ENCODE data around the gene CNTNAP2. TPM values are rescaled to one million over a fixed set of nuclear protein-coding genes. Genes with fewer than 3 reads are reported as not detected.

Gene CNTNAP2
- total and polyA plus RNA-seq, 9 of the 15 experiments (the other 6 are each of a cell fraction or from before 2014, with no cell fraction given) = 0.04 to 0.62 (median 0.09) TPM; not detected in 4

DNA sequence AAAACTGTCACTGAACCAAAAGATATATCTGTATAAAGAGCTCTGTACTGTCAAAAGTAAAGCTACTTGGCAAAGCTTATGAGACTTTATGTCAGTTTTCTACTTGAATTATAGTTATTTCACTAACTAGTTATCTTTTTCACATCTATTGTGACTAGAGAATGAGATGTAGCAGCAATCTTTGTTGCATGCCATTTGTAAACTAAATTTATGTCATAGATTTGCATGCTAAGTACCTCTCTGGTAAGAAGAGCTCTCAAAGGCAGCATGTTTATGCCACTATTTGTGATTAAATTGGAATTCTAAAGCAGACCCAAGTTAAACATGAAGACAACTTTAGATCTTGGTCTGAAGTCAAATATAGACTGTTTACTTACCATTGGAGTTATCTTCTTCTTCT lies 300.6 kb downstream of the CNTNAP2 start:
- H3K27ac ChIP-seq (ENCODE audit: extremely low read depth, low read depth, low read length) = no peak overlapping the region
- BruUV-seq (replicated peaks) = no TSS peak
- H3K9me1 ChIP-seq (ENCODE audit: control insufficient read depth, insufficient read depth, low read length) = no peaks in the 10 kb centered on the region
- FAIRE-seq (no peak), DNase-seq (ENCODE audit: extremely low read depth in 1 of 4, low spot score in 3 of 4) (no peak), ATAC-seq (no peak)
- H4K20me1 ChIP-seq (replicated peaks; ENCODE audit: control insufficient read depth, insufficient read depth, low read length) = no peaks in the 10 kb centered on the region
- TF ChIP-seq ZNF143 (CRISPR knock-in tag; IDR thresholded peaks at IDR 0.05) (no peak), NFIC (IDR thresholded peaks at IDR 0.05) (no peak), MTA2 (IDR thresholded peaks at IDR 0.05; ENCODE audit: low read depth) (no peak), ZNF316 (IDR thresholded peaks at IDR 0.05) (no peak), EWSR1 (IDR thresholded peaks at IDR 0.05; ENCODE audit: borderline replicate concordance, low read depth, partially characterized antibody) (no peak)
- H3K4me3 ChIP-seq = no peak overlapping the region
- H3K27me3 ChIP-seq (ENCODE audit: control insufficient read depth in 2 of 2, insufficient read depth in 2 of 2, low read length in 2 of 2) = no peaks in the 10 kb centered on the region
- no peak overlapping the region for H3K4me2 ChIP-seq (ENCODE audit: insufficient read depth, low read length)
- H3K79me2 ChIP-seq (ENCODE audit: control insufficient read depth, insufficient read depth, low read length) = no peaks in the 10 kb centered on the region
- 0 out of 2 replicates have a peak, but pooled peaks cover 2% of the 10 kb centered on the region for H3K9me3 ChIP-seq (replicated peaks; ENCODE audit: control insufficient read depth, insufficient read depth, low read depth, low read length)
- no peaks in the 10 kb centered on the region for H3K4me1 ChIP-seq (replicated peaks in 1 of 2; ENCODE audit: control insufficient read depth in 2 of 2, insufficient read depth in 2 of 2, low read length in 2 of 2)
- in situ Hi-C loops (cut with MboI) (no loop called here), intact Hi-C loops (cut with micrococcal nuclease) (no loop called here)
- ChIA-PET CTCF (ENCODE audit: low intra/inter-chr PET ratio) (no interaction called here), POLR2A (no interaction called here)
- H3K36me3 ChIP-seq (ENCODE audit: control insufficient read depth, insufficient read depth, low read length) = no peaks in the 10 kb centered on the region
- H3K9ac ChIP-seq (ENCODE audit: insufficient read depth in 1 of 2, low read depth in 2 of 2, low read length in 2 of 2) = no peak overlapping the region
- H2AFZ ChIP-seq (ENCODE audit: low read depth, low read length) = no peak overlapping the region

DNA sequence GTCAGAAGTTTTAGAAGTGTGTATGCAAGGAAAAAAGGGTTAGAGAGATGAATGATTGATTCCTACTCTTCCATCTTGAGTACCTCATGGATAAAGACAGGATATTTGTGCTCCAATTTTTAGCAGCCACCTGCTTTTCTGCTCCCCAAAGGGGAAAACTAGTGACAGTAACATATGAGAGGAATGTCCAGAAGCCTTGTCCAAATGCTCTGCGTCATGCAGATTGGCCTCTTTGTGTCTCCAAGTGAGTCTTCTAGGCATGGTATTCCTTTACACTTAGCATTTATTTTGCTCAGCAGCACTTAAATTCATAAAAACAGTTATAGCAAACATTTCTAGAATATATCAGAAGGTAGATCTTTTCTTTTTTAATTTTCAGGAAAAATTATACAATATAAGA lies 306.8 kb downstream of the CNTNAP2 start:
- no peak overlapping the region for H3K4me2 ChIP-seq (ENCODE audit: insufficient read depth, low read length)
- ATAC-seq (no peak), DNase-seq (ENCODE audit: extremely low read depth in 1 of 4, low spot score in 3 of 4) (no peak), FAIRE-seq (no peak)
- no peak overlapping the region for H3K9ac ChIP-seq (ENCODE audit: insufficient read depth in 1 of 2, low read depth in 2 of 2, low read length in 2 of 2)
- intact Hi-C loops (cut with micrococcal nuclease) = no loop called here
- H4K20me1 ChIP-seq (replicated peaks; ENCODE audit: control insufficient read depth, insufficient read depth, low read length) = no peaks in the 10 kb centered on the region
- in situ Hi-C loops (cut with MboI) = no loop called here
- H2AFZ ChIP-seq (ENCODE audit: low read depth, low read length) = no peak overlapping the region
- POLR2A ChIA-PET = no interaction called here
- no peaks in the 10 kb centered on the region; the same call in 1 of the 2 replicates for H3K9me3 ChIP-seq (replicated peaks; ENCODE audit: control insufficient read depth, insufficient read depth, low read depth, low read length)
- no TSS peak for BruUV-seq (replicated peaks)
- no peaks in the 10 kb centered on the region for H3K27me3 ChIP-seq (ENCODE audit: control insufficient read depth in 2 of 2, insufficient read depth in 2 of 2, low read length in 2 of 2)
- no peaks in the 10 kb centered on the region for H3K36me3 ChIP-seq (ENCODE audit: control insufficient read depth, insufficient read depth, low read length)
- no peaks in the 10 kb centered on the region for H3K79me2 ChIP-seq (ENCODE audit: control insufficient read depth, insufficient read depth, low read length)
- H3K4me1 ChIP-seq (replicated peaks in 1 of 2; ENCODE audit: control insufficient read depth in 2 of 2, insufficient read depth in 2 of 2, low read length in 2 of 2) = no peaks in the 10 kb centered on the region
- H3K27ac ChIP-seq (ENCODE audit: extremely low read depth, low read depth, low read length) = no peak overlapping the region
- H3K9me1 ChIP-seq (ENCODE audit: control insufficient read depth, insufficient read depth, low read length) = no peaks in the 10 kb centered on the region
- CTCF ChIA-PET (ENCODE audit: low intra/inter-chr PET ratio) = no interaction called here
- WGBS (ENCODE audit: insufficient coverage, low coverage, missing lambda C conversion rate) = 0% methylated on average over 1 of the region's 1 CpG
- H3K4me3 ChIP-seq = no peak overlapping the region
- TF ChIP-seq, protein P1, sequence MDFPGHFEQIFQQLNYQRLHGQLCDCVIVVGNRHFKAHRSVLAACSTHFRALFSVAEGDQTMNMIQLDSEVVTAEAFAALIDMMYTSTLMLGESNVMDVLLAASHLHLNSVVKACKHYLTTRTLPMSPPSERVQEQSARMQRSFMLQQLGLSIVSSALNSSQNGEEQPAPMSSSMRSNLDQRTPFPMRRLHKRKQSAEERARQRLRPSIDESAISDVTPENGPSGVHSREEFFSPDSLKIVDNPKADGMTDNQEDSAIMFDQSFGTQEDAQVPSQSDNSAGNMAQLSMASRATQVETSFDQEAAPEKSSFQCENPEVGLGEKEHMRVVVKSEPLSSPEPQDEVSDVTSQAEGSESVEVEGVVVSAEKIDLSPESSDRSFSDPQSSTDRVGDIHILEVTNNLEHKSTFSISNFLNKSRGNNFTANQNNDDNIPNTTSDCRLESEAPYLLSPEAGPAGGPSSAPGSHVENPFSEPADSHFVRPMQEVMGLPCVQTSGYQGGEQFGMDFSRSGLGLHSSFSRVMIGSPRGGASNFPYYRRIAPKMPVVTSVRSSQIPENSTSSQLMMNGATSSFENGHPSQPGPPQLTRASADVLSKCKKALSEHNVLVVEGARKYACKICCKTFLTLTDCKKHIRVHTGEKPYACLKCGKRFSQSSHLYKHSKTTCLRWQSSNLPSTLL (IDR thresholded peaks at IDR 0.05) = no peak
- no peak for TF ChIP-seq PRMT5 (CRISPR knock-in tag; IDR thresholded peaks at IDR 0.05)
- TF ChIP-seq TBL1XR1 (IDR thresholded peaks at IDR 0.05; ENCODE audit: low read length in 2 of 2) = no peak
- TF ChIP-seq, protein P2, sequence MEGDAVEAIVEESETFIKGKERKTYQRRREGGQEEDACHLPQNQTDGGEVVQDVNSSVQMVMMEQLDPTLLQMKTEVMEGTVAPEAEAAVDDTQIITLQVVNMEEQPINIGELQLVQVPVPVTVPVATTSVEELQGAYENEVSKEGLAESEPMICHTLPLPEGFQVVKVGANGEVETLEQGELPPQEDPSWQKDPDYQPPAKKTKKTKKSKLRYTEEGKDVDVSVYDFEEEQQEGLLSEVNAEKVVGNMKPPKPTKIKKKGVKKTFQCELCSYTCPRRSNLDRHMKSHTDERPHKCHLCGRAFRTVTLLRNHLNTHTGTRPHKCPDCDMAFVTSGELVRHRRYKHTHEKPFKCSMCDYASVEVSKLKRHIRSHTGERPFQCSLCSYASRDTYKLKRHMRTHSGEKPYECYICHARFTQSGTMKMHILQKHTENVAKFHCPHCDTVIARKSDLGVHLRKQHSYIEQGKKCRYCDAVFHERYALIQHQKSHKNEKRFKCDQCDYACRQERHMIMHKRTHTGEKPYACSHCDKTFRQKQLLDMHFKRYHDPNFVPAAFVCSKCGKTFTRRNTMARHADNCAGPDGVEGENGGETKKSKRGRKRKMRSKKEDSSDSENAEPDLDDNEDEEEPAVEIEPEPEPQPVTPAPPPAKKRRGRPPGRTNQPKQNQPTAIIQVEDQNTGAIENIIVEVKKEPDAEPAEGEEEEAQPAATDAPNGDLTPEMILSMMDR (IDR thresholded peaks at IDR 0.05 in 2 of 3, conservative IDR thresholded peaks at IDR 0.05 in 1 of 3; ENCODE audit: insufficient read depth in 2 of 3, low read depth in 1 of 3, low read length in 3 of 3) = no peak
- TF ChIP-seq SRSF7 (optimal IDR thresholded peaks at IDR 0.05; ENCODE audit: low read depth, low read length) = no peak
- no peak for TF ChIP-seq TRIM24 (IDR thresholded peaks at IDR 0.05)
- TF ChIP-seq TCF7 (IDR thresholded peaks at IDR 0.05; ENCODE audit: borderline replicate concordance) = no peak
- TF ChIP-seq ZNF77 (CRISPR knock-in tag; IDR thresholded peaks at IDR 0.05) = no peak
- TF ChIP-seq ZNF212 (CRISPR knock-in tag; IDR thresholded peaks at IDR 0.05) = no peak
- no peak for TF ChIP-seq SRSF1 (IDR thresholded peaks at IDR 0.05; ENCODE audit: low read depth, low read length)
- TF ChIP-seq GTF2F1 (IDR thresholded peaks at IDR 0.05; ENCODE audit: low read depth, low read length) = no peak
